PC-9 (cell line): Measurements from ENCODE around the gene LIN9. TPM values are rescaled to one million over a fixed set of nuclear protein-coding genes. Genes with fewer than 3 reads are reported as not detected.

Experiments used
- BruUV-seq: library from RNA; stranded (reverse); fragments of 400-500 nt; replicated peaks from 2 replicates; lab custom pipeline; 2021; lab: Mats Ljungman, UMichigan
- CTCF ChIA-PET: fragments of 300-600 bp; sonication (Branson Sonifier 250); formaldehyde crosslinking; loops from one replicate; lab custom pipeline; 2022; ENCODE audit warnings: antibody characterized with exemption; lab: Charles Lee
- POLR2A ChIA-PET: fragments of 300-600 bp; sonication (Branson Sonifier 250); formaldehyde crosslinking; loops from one replicate; lab custom pipeline; 2022; ENCODE audit warnings: antibody characterized with exemption; ENCODE audit not compliant: unreplicated experiment; lab: Charles Lee
- DNase-seq, 2 experiments: peaks; one replicate each; pipeline versions ENCODE4 v3.0.0 to v3.0.0-alpha.2; 2015 to 2022; ENCODE audit warnings: mixed read lengths in 1 of 2
- H2AFZ ChIP-seq: fragments of 200-600 bp; sonication (generic); 2 replicates; pipeline ENCODE4 v1.8.1; 2017; ENCODE audit warnings: antibody characterized with exemption
- H3F3A ChIP-seq: fragments of 200-600 bp; sonication (generic); 2 replicates; pipeline ENCODE4 v1.8.1; 2017; ENCODE audit warnings: antibody characterized with exemption, mild to moderate bottlenecking, low read depth; ENCODE audit not compliant: insufficient read depth
- H3K27ac ChIP-seq: fragments of 200-600 bp; sonication (generic); 2 replicates; pipeline ENCODE4 v1.6.1; 2016; ENCODE audit warnings: mixed run types
- H3K27me3 ChIP-seq: fragments of 200-600 bp; sonication (generic); 2 replicates; pipeline ENCODE4 v1.6.1; 2016; ENCODE audit warnings: low read depth, mixed run types; ENCODE audit not compliant: insufficient read depth
- H3K36me3 ChIP-seq: fragments of 200-600 bp; sonication (generic); 2 replicates; pipeline ENCODE4 v1.6.1; 2016; ENCODE audit warnings: low read depth, mixed run types
- H3K4me1 ChIP-seq: fragments of 200-600 bp; sonication (generic); replicated peaks from 2 replicates; pipeline ENCODE4 v1.6.1; 2016; ENCODE audit warnings: mixed run types; ENCODE audit not compliant: insufficient read depth
- H3K4me2 ChIP-seq: fragments of 200-600 bp; sonication (generic); 2 replicates; pipeline ENCODE4 v1.6.1; 2017; ENCODE audit warnings: mixed run types
- H3K4me3 ChIP-seq: fragments of 200-600 bp; sonication (generic); 2 replicates; pipeline ENCODE4 v1.6.1; 2016; ENCODE audit warnings: mixed run types
- H3K79me2 ChIP-seq: fragments of 200-600 bp; sonication (generic); 2 replicates; pipeline ENCODE4 v1.6.1; 2017; ENCODE audit warnings: low read depth, mixed run types
- H3K9me2 ChIP-seq: fragments of 200-600 bp; sonication (generic); 2 replicates; pipeline ENCODE4 v1.8.1; 2017; ENCODE audit warnings: mild to moderate bottlenecking; ENCODE audit not compliant: insufficient read depth
- H3K9me3 ChIP-seq: fragments of 200-600 bp; sonication (generic); 2 replicates; pipeline ENCODE4 v1.8.1; 2016; ENCODE audit warnings: low read depth; ENCODE audit not compliant: insufficient read depth
- H4K20me1 ChIP-seq: fragments of 200-600 bp; sonication (generic); 2 replicates; pipeline ENCODE4 v1.8.1; 2017; ENCODE audit not compliant: insufficient read depth
- CTCF ChIP-seq: fragments of 200-600 bp; sonication (generic); conservative IDR thresholded peaks from 2 replicates; pipeline ENCODE4 v1.6.1; 2017; ENCODE audit warnings: mixed run types, antibody characterized with exemption, mild to moderate bottlenecking, moderate library complexity
- EZH2 ChIP-seq: fragments of 200-600 bp; sonication (generic); IDR thresholded peaks from 2 replicates; pipeline ENCODE4 v1.8.0; 2017; ENCODE audit warnings: antibody characterized with exemption, low read depth
- intact Hi-C: fragments of 100-400 bp; cut with micrococcal nuclease; formaldehyde crosslinking; loops from one replicate; pipeline ENCODE4 v1.10.0; 2022; ENCODE audit not compliant: unreplicated experiment
- total RNA-seq: library from RNA; stranded (reverse); gene quantifications from 2 replicates; pipeline ENCODE4 v1.2.3, GENCODE V29; 2021

Gene LIN9
- total RNA-seq, 1 experiment from 2014 or later = 12.1 TPM

- H3F3A ChIP-seq = peaks cover 2% of the 10 kb centered on the region; the same call in 1 of the 2 replicates
- H3K4me3 ChIP-seq = no peak overlapping the region
- no peak for TF ChIP-seq EZH2
- no peak for TF ChIP-seq CTCF
- no peaks in the 10 kb centered on the region for H3K9me3 ChIP-seq
- BruUV-seq = no TSS peak
- DNase-seq = no peak
- no peaks in the 10 kb centered on the region for H3K9me2 ChIP-seq
- intact Hi-C loops = no loop called here
- H3K36me3 ChIP-seq = no peaks in the 10 kb centered on the region
- H3K27ac ChIP-seq = no peak overlapping the region
- H3K27me3 ChIP-seq = no peaks in the 10 kb centered on the region
- H2AFZ ChIP-seq = no peak overlapping the region
- POLR2A ChIA-PET = no interaction called here
- no peaks in the 10 kb centered on the region for H4K20me1 ChIP-seq
- CTCF ChIA-PET = no interaction called here
- H3K4me1 ChIP-seq = peaks cover 13% of the 10 kb centered on the region
- H3K79me2 ChIP-seq = no peaks in the 10 kb centered on the region
- no peak overlapping the region for H3K4me2 ChIP-seq
These were observed 9.5 kb upstream of the LIN9 start for GRCh38 chr1:226318471-226318870.

GRCh38 chr1:226314055-226314454, 5.1 kb upstream of the LIN9 start:
- TF ChIP-seq CTCF (no peak), EZH2 (no peak)
- CTCF ChIA-PET = interaction anchor here (0.7 kb wide), 2 partner anchors 9 to 94 kb away, joined by 5 read pairs; no protein-coding TSS in a partner anchor
- POLR2A ChIA-PET = no interaction called here

DNA sequence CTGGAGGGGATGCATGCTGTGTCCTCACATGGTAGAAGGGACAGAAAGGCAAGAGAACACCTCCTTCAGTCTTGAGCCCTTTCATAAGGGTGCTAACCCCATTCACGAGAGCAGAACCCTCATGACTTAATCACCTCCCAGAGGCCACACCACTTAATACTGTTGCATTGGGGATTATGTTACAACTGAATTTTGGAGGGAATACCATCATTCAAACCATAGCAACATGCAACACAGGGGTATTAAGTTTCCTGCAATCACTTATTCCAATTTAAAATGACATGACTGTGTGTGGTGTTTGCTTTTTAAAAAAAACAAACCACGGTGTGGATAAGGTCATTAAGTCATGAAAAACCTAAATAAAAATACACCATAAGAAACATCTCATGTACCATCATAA, 3.1 kb upstream of the LIN9 start:
- BruUV-seq = no TSS peak
- CTCF ChIA-PET = no interaction called here
- Histone ChIP-seq H3F3A (no peaks in the 10 kb centered on the region; the same call in 1 of the 2 replicates), H3K4me2 (no peak overlapping the region), H3K9me3 (no peaks in the 10 kb centered on the region), H2AFZ (no peak overlapping the region), H3K79me2 (peaks cover 19% of the 10 kb centered on the region), H3K36me3 (no peaks in the 10 kb centered on the region), H4K20me1 (no peaks in the 10 kb centered on the region), H3K4me1 (peaks cover 24% of the 10 kb centered on the region), H3K9me2 (no peaks in the 10 kb centered on the region), H3K27me3 (no peaks in the 10 kb centered on the region), H3K4me3 (no peak overlapping the region), H3K27ac (no peak overlapping the region)
- POLR2A ChIA-PET = no interaction called here
- no peak for DNase-seq
- intact Hi-C loops = loop anchor here (5.0 kb wide), 1 partner anchor 850 kb away; no protein-coding TSS in a partner anchor
- TF ChIP-seq EZH2 (no peak), CTCF (no peak)

More at GRCh38 chr1:226314055-226314454, 5.1 kb upstream of the LIN9 start:
- Histone ChIP-seq H3K27me3 (no peaks in the 10 kb centered on the region), H3K4me2 (no peak overlapping the region), H2AFZ (no peak overlapping the region), H3K4me3 (no peak overlapping the region), H3K4me1 (peaks cover 17% of the 10 kb centered on the region), H3K27ac (no peak overlapping the region), H4K20me1 (no peaks in the 10 kb centered on the region), H3F3A (no peaks in the 10 kb centered on the region; the same call in 1 of the 2 replicates), H3K9me3 (no peaks in the 10 kb centered on the region), H3K36me3 (no peaks in the 10 kb centered on the region), H3K79me2 (no peaks in the 10 kb centered on the region), H3K9me2 (no peaks in the 10 kb centered on the region)
- BruUV-seq = no TSS peak
- intact Hi-C loops = loop anchor here (5.0 kb wide), 1 partner anchor 852 kb away; no protein-coding TSS in a partner anchor
- no peak for DNase-seq
